Neutrophil (primary cell): ENCODE results near the gene ANKMY1.

Source experiments
- H3K27ac ChIP-seq: fragments of 200-600 bp; sonication (generic); 2 replicates; pipeline ENCODE4 v1.5.1; 2016; ENCODE audit warnings: mild to moderate bottlenecking, moderate library complexity
- H3K27me3 ChIP-seq: fragments of 200-600 bp; sonication (generic); 2 replicates; pipeline ENCODE4 v1.6.0; 2016; ENCODE audit warnings: mild to moderate bottlenecking
- H3K36me3 ChIP-seq: fragments of 200-600 bp; sonication (generic); 2 replicates; pipeline ENCODE4 v1.5.1; 2017
- H3K4me1 ChIP-seq, 2 experiments: fragments of 200-600 bp in 1 of 2; sonication (generic) in 1 of 2; 1 replicate in 1 of 2; 2 replicates in 1 of 2; pipeline versions ENCODE4 v1.5.1 to v1.6.1; 2013 to 2016; ENCODE audit warnings: low read depth in 1 of 2, low read length in 1 of 2, mild to moderate bottlenecking in 1 of 2, moderate library complexity in 1 of 2; ENCODE audit not compliant: control insufficient read depth in 1 of 2, insufficient read depth in 1 of 2
- H3K4me3 ChIP-seq, 2 experiments: fragments of 200-600 bp in 1 of 2; sonication (generic) in 1 of 2; 1 replicate in 1 of 2; 2 replicates in 1 of 2; pipeline ENCODE4 v1.5.1; 2013 to 2016; ENCODE audit warnings: low read depth in 1 of 2, low read length in 1 of 2, mild to moderate bottlenecking in 1 of 2, moderate library complexity in 1 of 2
- H3K9me3 ChIP-seq: fragments of 200-600 bp; sonication (generic); 2 replicates; pipeline ENCODE4 v1.5.1; 2016
- TF ChIP-seq, protein P1 (sequence below): fragments of 200-600 bp; sonication (generic); IDR thresholded peaks from 2 replicates; pipeline ENCODE4 v1.5.1; 2016; ENCODE audit warnings: antibody characterized with exemption

ANKMY1 gene

DNA sequence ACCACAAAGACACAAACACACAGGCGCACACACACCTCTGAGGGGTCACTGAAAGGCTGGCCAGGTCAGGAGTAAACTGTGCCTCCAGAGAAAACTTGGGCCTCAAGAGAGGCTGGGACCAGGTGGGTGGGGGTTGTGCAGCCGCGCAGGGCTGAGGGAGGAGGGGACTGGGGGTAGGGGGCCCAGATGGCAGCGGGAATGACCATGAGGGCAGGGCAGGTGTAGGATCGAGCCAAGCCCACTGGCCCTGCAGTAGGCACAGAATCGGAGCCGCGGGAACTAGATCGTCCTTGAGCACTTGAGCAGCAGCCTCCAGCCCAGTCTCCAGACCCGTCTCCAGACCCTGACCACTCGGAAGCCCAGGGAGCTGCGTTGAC lies 36.8 kb downstream of the ANKMY1 start:
- Histone ChIP-seq H3K27ac (no peak overlapping the region), H3K4me1 (no peaks in the 10 kb centered on the region), H3K4me3 (no peak overlapping the region), H3K9me3 (peaks cover 7% of the 10 kb centered on the region), H3K36me3 (peaks cover 21% of the 10 kb centered on the region), H3K27me3 (peaks cover 21% of the 10 kb centered on the region)
- TF ChIP-seq, protein P1, sequence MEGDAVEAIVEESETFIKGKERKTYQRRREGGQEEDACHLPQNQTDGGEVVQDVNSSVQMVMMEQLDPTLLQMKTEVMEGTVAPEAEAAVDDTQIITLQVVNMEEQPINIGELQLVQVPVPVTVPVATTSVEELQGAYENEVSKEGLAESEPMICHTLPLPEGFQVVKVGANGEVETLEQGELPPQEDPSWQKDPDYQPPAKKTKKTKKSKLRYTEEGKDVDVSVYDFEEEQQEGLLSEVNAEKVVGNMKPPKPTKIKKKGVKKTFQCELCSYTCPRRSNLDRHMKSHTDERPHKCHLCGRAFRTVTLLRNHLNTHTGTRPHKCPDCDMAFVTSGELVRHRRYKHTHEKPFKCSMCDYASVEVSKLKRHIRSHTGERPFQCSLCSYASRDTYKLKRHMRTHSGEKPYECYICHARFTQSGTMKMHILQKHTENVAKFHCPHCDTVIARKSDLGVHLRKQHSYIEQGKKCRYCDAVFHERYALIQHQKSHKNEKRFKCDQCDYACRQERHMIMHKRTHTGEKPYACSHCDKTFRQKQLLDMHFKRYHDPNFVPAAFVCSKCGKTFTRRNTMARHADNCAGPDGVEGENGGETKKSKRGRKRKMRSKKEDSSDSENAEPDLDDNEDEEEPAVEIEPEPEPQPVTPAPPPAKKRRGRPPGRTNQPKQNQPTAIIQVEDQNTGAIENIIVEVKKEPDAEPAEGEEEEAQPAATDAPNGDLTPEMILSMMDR, result no peak

GRCh38 chr2:240520130-240520973 lies 37.4 kb downstream of the ANKMY1 start:
- no peak overlapping the region for H3K27ac ChIP-seq
- no peak overlapping the region for H3K4me3 ChIP-seq

DNA sequence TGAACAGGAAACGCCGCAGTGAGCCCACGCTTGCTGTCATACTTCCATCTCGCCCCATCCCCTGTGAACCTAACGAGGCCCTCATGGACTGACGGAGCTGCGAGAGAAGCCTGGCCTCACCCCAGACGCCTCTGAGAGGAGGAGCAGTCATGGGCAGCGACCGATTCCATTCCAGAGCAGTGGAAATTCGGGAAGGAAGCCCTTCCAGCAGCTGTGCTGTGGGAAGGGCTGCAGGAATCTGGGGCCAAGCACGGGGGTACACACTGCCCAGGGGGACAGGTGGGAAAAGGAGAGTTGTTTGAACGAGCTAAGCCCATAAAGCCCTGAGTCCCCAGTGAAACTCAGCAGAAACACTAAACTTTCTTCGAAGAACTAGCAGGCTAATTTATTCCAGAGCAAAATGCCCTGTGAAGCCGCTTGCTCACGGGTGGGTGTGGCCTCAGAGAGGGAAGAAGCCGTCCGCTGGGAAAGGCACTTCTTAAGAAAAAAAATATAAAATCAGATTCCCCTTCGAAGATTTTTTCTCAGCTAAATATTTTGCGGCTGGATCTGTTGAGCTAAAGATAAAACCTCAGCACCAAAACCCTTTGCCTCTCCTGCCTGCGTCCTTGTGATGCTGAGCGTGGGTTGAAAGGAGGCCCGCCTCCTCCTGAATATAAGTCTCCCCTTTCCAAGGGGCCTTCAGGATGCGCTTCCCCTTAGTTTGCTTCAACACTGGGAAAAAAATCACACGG lies 38.2 kb downstream of the ANKMY1 start:
- peaks cover 21% of the 10 kb centered on the region for H3K36me3 ChIP-seq
- no peaks in the 10 kb centered on the region for H3K9me3 ChIP-seq
- peaks cover 21% of the 10 kb centered on the region for H3K27me3 ChIP-seq
- H3K4me3 ChIP-seq, result no peak overlapping the region
- H3K27ac ChIP-seq, result no peak overlapping the region
- TF ChIP-seq, protein P1, result no peak
- H3K4me1 ChIP-seq, result peaks cover under 1 to 1% of the 10 kb centered on the region in 2 experiments

More at GRCh38 chr2:240520130-240520973, 37.4 kb downstream of the ANKMY1 start:
- H3K27me3 ChIP-seq, result peaks cover 21% of the 10 kb centered on the region
- H3K4me1 ChIP-seq, result no peaks in the 10 kb centered on the region
- peaks cover 21% of the 10 kb centered on the region for H3K36me3 ChIP-seq
- H3K9me3 ChIP-seq, result peaks cover 5% of the 10 kb centered on the region
- TF ChIP-seq, protein P1, result no peak

- H3K27me3 ChIP-seq, result peaks cover 21% of the 10 kb centered on the region
- peaks cover 20% of the 10 kb centered on the region for H3K36me3 ChIP-seq
- no peak overlapping the region for H3K4me3 ChIP-seq
- H3K4me1 ChIP-seq, result peaks cover 6 to 7% of the 10 kb centered on the region in 2 experiments
- H3K9me3 ChIP-seq, result no peaks in the 10 kb centered on the region
- TF ChIP-seq, protein P1, result no peak
- H3K27ac ChIP-seq, result no peak overlapping the region
These were observed 38.8 kb downstream of the ANKMY1 start for GRCh38 chr2:240518981-240519380.

DNA sequence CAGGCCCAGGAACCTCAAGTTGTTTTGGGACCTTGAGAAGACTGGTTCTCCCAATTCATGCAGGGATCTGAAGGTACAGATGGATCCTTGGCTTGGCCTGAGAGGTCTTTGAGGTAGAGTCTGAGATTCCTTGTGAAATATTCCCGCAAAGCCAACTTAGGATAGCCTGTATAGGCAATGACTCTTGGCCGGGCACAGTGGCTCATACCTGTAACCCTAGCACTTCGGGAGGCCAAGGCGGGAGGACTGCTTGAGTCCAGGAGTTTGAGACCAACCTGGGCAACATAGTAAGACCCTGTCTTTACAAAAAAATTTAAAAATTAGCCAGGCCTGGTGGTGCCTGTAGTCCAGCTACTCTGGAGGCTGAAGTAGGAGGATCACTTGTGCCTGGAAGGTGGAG lies 40.4 kb downstream of the ANKMY1 start:
- H3K4me3 ChIP-seq, result no peak overlapping the region
- no peak overlapping the region for H3K27ac ChIP-seq
- H3K27me3 ChIP-seq, result peaks cover 21% of the 10 kb centered on the region
- no peaks in the 10 kb centered on the region for H3K9me3 ChIP-seq
- TF ChIP-seq, protein P1, result no peak
- H3K36me3 ChIP-seq, result peaks cover 8% of the 10 kb centered on the region
- peaks cover 10 to 12% of the 10 kb centered on the region in 2 experiments for H3K4me1 ChIP-seq
